ENCODE results near the gene SFXN5. TPM values are rescaled to one million over a fixed set of nuclear protein-coding genes. Genes with fewer than 3 reads are reported as not detected.
A peak's percentile ranks its signal among the peaks of the same experiment; 100 is the strongest.

The SFXN5 gene
- total RNA-seq, 4 donors from 2014 or later = 22.9 to 55.4 (median 41.2) TPM

DNA sequence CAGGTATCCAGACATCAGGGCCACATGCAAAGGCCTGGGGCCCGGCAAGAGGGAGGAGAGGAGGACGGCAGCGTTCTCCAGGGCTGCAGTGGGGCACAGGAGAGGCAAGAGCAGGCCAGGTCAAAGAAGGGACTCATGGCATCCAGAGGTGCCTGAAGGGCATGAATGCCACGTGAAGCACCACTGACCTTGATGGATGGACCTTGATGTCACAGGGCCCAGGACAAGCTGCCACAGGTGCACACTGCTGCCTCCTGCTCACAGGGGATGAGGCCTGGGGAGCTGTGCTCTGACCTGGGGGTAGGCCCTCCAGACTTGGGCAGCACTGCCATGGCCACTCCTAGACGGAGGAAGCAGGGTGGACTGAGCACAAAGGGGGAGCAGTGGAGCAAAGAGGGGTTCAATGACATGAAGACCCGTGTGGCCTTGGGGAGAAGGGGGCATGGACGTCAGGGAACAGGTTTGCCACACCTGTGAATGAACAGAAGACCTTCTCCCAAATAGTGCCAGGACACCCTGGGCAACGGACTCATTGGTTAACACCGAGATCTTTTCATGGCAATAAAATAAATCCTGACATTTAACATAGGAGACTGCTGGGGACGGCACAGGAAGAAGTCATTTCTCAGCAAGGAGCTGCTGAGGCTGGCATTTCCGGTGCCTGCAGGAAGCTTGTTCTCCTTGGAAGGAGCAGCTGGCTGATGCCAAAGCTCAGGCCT lies 88.6 kb downstream of the SFXN5 start:
- Histone ChIP-seq H3K9me3 (no peaks in the 10 kb centered on the region), H3K36me3 (peaks cover 0 to 14% (median 0%) of the 10 kb centered on the region in 3 donors), H3K4me1 (peaks cover 0 to 4% (median 0%) of the 10 kb centered on the region in 4 donors), H3K4me3 (no peak overlapping the region), H3K27me3 (no peaks in the 10 kb centered on the region), H3K27ac (no peak overlapping the region)
- peak in 1 of 3 donors; percentile 31 for DNase-seq
- no peak for TF ChIP-seq POLR2A (IDR thresholded peaks at IDR 0.05)
- TF ChIP-seq, protein P1, sequence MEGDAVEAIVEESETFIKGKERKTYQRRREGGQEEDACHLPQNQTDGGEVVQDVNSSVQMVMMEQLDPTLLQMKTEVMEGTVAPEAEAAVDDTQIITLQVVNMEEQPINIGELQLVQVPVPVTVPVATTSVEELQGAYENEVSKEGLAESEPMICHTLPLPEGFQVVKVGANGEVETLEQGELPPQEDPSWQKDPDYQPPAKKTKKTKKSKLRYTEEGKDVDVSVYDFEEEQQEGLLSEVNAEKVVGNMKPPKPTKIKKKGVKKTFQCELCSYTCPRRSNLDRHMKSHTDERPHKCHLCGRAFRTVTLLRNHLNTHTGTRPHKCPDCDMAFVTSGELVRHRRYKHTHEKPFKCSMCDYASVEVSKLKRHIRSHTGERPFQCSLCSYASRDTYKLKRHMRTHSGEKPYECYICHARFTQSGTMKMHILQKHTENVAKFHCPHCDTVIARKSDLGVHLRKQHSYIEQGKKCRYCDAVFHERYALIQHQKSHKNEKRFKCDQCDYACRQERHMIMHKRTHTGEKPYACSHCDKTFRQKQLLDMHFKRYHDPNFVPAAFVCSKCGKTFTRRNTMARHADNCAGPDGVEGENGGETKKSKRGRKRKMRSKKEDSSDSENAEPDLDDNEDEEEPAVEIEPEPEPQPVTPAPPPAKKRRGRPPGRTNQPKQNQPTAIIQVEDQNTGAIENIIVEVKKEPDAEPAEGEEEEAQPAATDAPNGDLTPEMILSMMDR (IDR thresholded peaks at IDR 0.05) = no peak

DNA sequence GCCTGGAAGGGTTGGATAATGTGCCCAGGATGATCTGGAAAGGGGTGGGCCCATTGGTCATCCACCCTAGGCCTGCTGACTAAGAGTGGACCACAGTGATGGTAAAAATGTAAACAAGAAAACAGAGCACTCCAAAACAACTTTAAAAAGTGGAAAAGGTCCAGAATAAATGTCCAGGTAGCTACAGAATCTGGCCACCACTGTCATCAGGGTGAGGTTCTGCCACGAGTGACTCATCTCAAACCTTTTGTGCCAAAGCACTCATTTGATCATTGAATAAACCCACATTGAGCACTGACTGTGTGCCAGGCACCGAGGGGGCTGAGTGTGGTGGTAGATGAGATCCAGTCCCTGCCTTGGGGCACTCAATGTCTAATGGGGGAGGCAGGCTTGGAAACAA lies 89.3 kb downstream of the SFXN5 start:
- Histone ChIP-seq H3K4me1 (peaks cover 0 to 4% (median 0%) of the 10 kb centered on the region in 4 donors), H3K9me3 (no peaks in the 10 kb centered on the region), H3K4me3 (no peak overlapping the region), H3K27me3 (no peaks in the 10 kb centered on the region), H3K27ac (no peak overlapping the region), H3K36me3 (peaks cover 0 to 7% (median 0%) of the 10 kb centered on the region in 3 donors)
- no peak for DNase-seq
- no peak for TF ChIP-seq POLR2A (IDR thresholded peaks at IDR 0.05)
- TF ChIP-seq, protein P1 (IDR thresholded peaks at IDR 0.05) = no peak

DNA sequence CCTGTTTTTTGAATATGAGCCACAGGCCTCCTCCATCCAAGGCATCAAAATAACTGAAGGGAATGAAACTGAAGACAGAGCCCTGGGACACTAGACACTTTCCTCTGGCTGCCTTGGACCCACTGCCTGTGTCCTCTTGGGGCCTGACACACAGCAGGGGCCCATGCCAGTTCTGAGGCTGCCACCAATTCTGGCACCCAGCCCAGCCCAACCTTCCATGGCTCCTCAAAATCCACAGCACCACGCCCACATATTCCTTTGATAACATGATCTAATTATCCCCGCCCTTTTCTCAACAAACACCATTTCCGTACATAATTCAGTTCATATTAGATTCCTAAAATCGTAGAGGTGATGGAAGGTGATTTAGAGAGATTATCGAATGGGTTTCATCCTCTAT lies 90.0 kb downstream of the SFXN5 start:
- H3K27ac ChIP-seq = no peak overlapping the region
- H3K27me3 ChIP-seq = no peaks in the 10 kb centered on the region
- no peak overlapping the region for H3K4me3 ChIP-seq
- no peaks in the 10 kb centered on the region for H3K9me3 ChIP-seq
- H3K4me1 ChIP-seq = peaks cover 0 to 4% (median 0%) of the 10 kb centered on the region in 4 donors
- peaks cover 0 to under 1% (median 0%) of the 10 kb centered on the region in 3 donors for H3K36me3 ChIP-seq
- DNase-seq = peak in 1 of 3 donors; percentile 60
- TF ChIP-seq POLR2A (IDR thresholded peaks at IDR 0.05) = no peak
- TF ChIP-seq, protein P1 (IDR thresholded peaks at IDR 0.05) = no peak

DNA sequence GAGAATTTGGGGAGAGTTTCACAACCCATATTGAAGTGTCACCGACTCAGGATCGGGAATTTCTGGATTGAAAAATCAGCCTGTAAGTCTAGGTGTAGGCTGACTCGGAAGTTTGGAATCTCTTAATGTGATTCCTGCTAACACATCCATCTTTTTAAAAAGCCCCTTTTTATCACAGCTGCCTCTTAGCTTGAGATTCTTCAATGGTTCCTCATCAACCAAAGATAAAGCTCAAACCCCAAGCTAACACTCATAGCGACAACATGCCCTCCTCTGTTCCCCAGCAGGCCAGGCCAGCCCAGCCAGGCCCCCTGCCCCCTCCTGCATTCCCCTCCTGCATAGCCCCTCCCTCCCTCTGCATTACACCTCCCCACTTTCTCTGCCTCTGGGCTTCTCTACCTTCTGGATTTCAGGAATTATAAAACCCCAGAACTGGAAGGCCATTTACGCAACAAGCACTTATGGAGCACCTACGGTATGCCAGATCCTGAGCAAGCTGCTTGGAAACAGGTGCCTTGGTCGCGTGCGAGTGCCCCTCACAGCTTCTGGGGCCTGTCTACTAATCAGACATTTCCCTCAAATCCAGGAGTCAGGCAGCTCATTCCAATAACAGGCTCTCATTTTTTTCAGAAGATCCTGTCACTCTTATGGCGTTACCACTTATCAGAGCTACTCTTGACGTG lies 90.8 kb downstream of the SFXN5 start:
- Histone ChIP-seq H3K27me3 (no peaks in the 10 kb centered on the region), H3K36me3 (no peaks in the 10 kb centered on the region), H3K27ac (no peak overlapping the region), H3K4me3 (no peak overlapping the region), H3K4me1 (peaks cover 0 to 4% (median 0%) of the 10 kb centered on the region in 4 donors), H3K9me3 (no peaks in the 10 kb centered on the region)
- TF ChIP-seq POLR2A (IDR thresholded peaks at IDR 0.05) = no peak
- DNase-seq = peak in 1 of 3 donors; percentile 9

DNA sequence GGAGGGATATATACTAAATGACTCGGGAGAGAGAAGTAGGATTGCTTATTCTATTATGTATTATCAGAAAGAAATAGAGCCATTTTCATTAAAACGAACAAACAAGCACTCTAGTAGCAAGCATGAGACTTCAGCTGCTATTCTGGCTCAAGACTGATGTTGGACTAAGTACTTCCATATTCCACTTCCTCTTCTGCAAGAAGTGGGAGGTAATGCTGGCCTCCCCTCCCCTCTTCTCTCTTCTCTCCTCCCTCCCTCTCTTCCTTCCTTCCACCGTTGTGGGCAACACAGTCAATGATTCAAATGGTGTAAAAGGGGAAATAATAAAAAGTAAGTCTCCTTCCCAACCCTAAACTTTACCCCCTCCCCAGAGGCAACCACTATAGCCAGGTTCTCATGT lies 91.6 kb downstream of the SFXN5 start:
- H3K4me1 ChIP-seq = peaks cover 0 to 4% (median 0%) of the 10 kb centered on the region in 4 donors

More for the DNA sequence above, 91.6 kb downstream of the SFXN5 start:
- no peak overlapping the region for H3K27ac ChIP-seq
- no peaks in the 10 kb centered on the region for H3K36me3 ChIP-seq
- H3K27me3 ChIP-seq = no peaks in the 10 kb centered on the region
- no peak for DNase-seq
- TF ChIP-seq POLR2A (IDR thresholded peaks at IDR 0.05) = no peak
- TF ChIP-seq, protein P1 (IDR thresholded peaks at IDR 0.05) = no peak
- H3K4me3 ChIP-seq = no peak overlapping the region
- H3K9me3 ChIP-seq = no peaks in the 10 kb centered on the region

Measured in Peyer's patch (tissue), 4 donors.